ENCODE data around the gene POU6F2. TPM values are rescaled to one million over a fixed set of nuclear protein-coding genes. Genes with fewer than 3 reads are reported as not detected.

The POU6F2 gene
- total and polyA plus RNA-seq, 4 experiments from 2014 or later = not detected

DNA sequence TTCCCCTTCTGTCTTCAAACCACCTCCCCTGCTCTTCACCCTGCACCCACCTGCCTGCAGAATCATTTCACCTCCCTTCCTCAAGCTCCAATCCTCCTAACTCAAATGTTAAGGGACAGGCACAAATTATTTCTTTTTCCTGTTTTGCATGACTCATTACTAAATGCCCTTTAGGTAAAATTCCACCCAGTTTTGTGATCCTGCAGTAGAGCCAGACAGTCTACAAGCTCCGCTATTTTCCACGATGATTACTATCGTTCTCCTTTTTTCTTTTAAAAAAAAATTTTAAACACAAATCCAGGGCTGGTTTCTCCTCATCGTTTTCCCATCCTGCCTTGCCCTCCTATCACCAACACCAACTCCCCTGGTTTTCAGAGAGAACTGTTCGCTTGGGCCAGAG is 401.7 kb downstream of the POU6F2 start:
- Histone ChIP-seq H3K36me3 (ENCODE audit: insufficient read depth, low read length) (no peaks in the 10 kb centered on the region), H3K4me1 (ENCODE audit: insufficient read depth, low read length) (no peaks in the 10 kb centered on the region), H3K27ac (ENCODE audit: low read depth, low read length) (no peak overlapping the region), H3K27me3 (ENCODE audit: insufficient read depth, low read length) (no peaks in the 10 kb centered on the region), H3K4me3 (ENCODE audit: low read length in 2 of 2) (no peak overlapping the region), H3K9me3 (ENCODE audit: control insufficient read depth in 1 of 2, low read length in 2 of 2) (no peaks in the 10 kb centered on the region)
- ChIA-PET CTCF (ENCODE audit: partially characterized antibody) (no interaction called here), POLR2A (ENCODE audit: partially characterized antibody) (no interaction called here)
- Mint-ChIP-seq H3K27me3 (no peaks in the 10 kb centered on the region), H3K4me3 (no peak overlapping the region), H3K36me3 (no peaks in the 10 kb centered on the region), H3K4me1 (no peaks in the 10 kb centered on the region), H3K27ac (no peak overlapping the region), H3K9me3 (no peaks in the 10 kb centered on the region)
- DNase-seq = no peak
- intact Hi-C loops (cut with micrococcal nuclease) = no loop called here

DNA sequence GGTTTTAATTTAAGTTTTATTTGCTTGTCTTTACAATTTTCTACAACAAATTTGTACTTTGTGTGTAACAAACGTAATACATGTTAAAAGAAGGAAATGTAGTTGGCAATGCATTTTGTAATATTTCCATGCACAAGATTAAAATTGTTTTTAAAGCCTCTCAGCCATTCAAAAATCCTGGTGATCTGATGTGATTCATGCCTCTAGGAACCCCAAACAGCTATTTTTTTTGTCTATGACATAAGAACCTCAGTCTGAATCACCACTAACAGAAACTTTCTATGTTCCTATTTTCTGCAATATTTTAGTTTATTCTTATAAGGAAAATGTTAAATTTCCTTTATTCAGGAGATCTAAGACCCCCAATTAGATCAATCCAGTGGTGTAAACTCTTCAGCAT is 405.4 kb downstream of the POU6F2 start:
- intact Hi-C loops (cut with micrococcal nuclease) = no loop called here
- Mint-ChIP-seq H3K27me3 (peaks cover 4 to 5% of the 10 kb centered on the region in 2 donors), H3K4me3 (no peak overlapping the region), H3K9me3 (peaks cover 0 to 2% (median 0%) of the 10 kb centered on the region in 8 donors), H3K27ac (no peak overlapping the region), H3K36me3 (no peaks in the 10 kb centered on the region), H3K4me1 (no peaks in the 10 kb centered on the region)
- no peaks in the 10 kb centered on the region for H3K27me3 ChIP-seq (ENCODE audit: insufficient read depth, low read length)
- H3K36me3 ChIP-seq (ENCODE audit: insufficient read depth, low read length) = no peaks in the 10 kb centered on the region
- POLR2A ChIA-PET (ENCODE audit: partially characterized antibody) = no interaction called here
- no peak for DNase-seq
- H3K27ac ChIP-seq (ENCODE audit: low read depth, low read length) = no peak overlapping the region
- no peak overlapping the region for H3K4me3 ChIP-seq (ENCODE audit: low read length in 2 of 2)
- H3K4me1 ChIP-seq (ENCODE audit: insufficient read depth, low read length) = no peaks in the 10 kb centered on the region
- H3K9me3 ChIP-seq (ENCODE audit: control insufficient read depth in 1 of 2, low read length in 2 of 2) = no peaks in the 10 kb centered on the region
- CTCF ChIA-PET (ENCODE audit: partially characterized antibody) = no interaction called here

DNA sequence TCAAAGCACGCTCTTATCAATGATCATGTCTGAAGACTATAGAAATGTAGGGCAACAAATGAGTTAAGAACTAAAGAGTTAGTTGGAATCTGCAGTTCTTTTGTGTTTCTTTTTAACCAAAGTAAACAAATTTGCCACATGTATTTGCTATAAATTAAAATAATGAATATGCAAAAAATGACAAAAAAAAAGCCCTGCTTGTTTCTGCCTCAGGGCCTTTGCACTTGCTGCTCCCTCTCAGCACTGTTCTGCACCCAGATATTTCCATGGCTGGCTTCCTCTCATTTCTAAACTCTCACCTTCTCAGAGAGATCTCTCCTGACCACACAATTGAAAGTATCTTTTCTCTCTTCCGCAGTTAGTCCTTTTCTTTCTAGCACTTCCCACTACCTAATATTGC is 406.7 kb downstream of the POU6F2 start:
- no peaks in the 10 kb centered on the region for H3K27me3 ChIP-seq (ENCODE audit: insufficient read depth, low read length)
- Mint-ChIP-seq H3K27ac (no peak overlapping the region), H3K4me1 (no peaks in the 10 kb centered on the region), H3K4me3 (no peak overlapping the region), H3K9me3 (peaks cover 0 to 2% (median 0%) of the 10 kb centered on the region in 8 donors), H3K36me3 (no peaks in the 10 kb centered on the region), H3K27me3 (peaks cover 4 to 5% of the 10 kb centered on the region in 2 donors)
- H3K36me3 ChIP-seq (ENCODE audit: insufficient read depth, low read length) = no peaks in the 10 kb centered on the region
- no peak overlapping the region for H3K27ac ChIP-seq (ENCODE audit: low read depth, low read length)
- H3K4me1 ChIP-seq (ENCODE audit: insufficient read depth, low read length) = no peaks in the 10 kb centered on the region
- ChIA-PET POLR2A (ENCODE audit: partially characterized antibody) (no interaction called here), CTCF (ENCODE audit: partially characterized antibody) (no interaction called here)
- intact Hi-C loops (cut with micrococcal nuclease) = no loop called here
- H3K9me3 ChIP-seq (ENCODE audit: control insufficient read depth in 1 of 2, low read length in 2 of 2) = no peaks in the 10 kb centered on the region
- no peak overlapping the region for H3K4me3 ChIP-seq (ENCODE audit: low read length in 2 of 2)
- no peak for DNase-seq

DNA sequence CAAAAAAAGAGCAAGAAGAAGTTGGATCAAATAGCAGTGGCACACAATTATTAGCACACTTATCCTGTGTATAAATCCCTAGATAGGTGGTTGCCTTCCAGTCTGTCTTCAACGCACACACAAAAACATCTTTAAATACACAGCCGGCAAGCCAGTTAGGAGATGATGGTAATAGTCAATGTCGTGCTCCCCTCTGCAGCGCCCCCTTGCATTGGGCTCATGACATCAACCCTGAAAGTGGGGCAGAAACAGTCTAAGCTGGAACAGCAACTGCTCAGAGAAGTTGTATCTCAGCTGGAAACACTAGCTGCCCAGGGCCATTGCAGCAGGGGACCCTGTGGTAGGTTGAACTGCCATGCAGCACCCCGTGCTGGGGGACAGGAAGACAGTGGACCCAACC is 409.0 kb downstream of the POU6F2 start:
- Mint-ChIP-seq H3K27ac (no peak overlapping the region), H3K36me3 (no peaks in the 10 kb centered on the region), H3K9me3 (peaks cover 0 to 5% (median 0%) of the 10 kb centered on the region in 8 donors), H3K4me1 (no peaks in the 10 kb centered on the region), H3K4me3 (no peak overlapping the region), H3K27me3 (peaks cover 4 to 5% of the 10 kb centered on the region in 2 donors)
- ChIA-PET POLR2A (ENCODE audit: partially characterized antibody) (no interaction called here), CTCF (ENCODE audit: partially characterized antibody) (interaction anchor here (1.4 kb wide), 1 partner anchor 11 kb away, joined by 3 read pairs; no protein-coding TSS in a partner anchor)
- no peak overlapping the region for H3K27ac ChIP-seq (ENCODE audit: low read depth, low read length)
- DNase-seq = no peak
- H3K4me3 ChIP-seq (ENCODE audit: low read length in 2 of 2) = no peak overlapping the region
- intact Hi-C loops (cut with micrococcal nuclease) = no loop called here
- no peaks in the 10 kb centered on the region for H3K36me3 ChIP-seq (ENCODE audit: insufficient read depth, low read length)
- H3K4me1 ChIP-seq (ENCODE audit: insufficient read depth, low read length) = no peaks in the 10 kb centered on the region
- no peaks in the 10 kb centered on the region for H3K9me3 ChIP-seq (ENCODE audit: control insufficient read depth in 1 of 2, low read length in 2 of 2)
- no peaks in the 10 kb centered on the region for H3K27me3 ChIP-seq (ENCODE audit: insufficient read depth, low read length)

DNA sequence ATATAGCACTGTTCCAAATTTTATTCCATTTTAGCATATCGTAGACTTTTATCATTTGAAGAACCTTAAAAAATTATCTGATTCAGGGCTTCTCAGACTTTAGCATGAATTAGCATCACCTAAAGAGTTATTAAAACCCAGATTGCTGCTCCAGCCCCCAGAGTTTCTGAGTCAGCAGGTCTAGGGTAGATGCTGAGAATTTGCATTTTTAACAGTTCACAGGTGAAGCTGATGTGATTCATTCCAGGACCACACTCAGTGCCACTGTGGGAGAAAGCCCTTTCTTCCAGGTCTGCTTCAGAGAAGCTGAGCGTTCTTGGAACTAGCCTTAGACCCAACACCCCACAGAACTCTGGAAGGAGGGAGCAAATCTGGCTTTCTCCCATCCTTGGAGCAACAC is 414.4 kb downstream of the POU6F2 start:
- H3K4me1 ChIP-seq (ENCODE audit: insufficient read depth, low read length) = no peaks in the 10 kb centered on the region
- no peaks in the 10 kb centered on the region for H3K36me3 ChIP-seq (ENCODE audit: insufficient read depth, low read length)
- ChIA-PET POLR2A (ENCODE audit: partially characterized antibody) (no interaction called here), CTCF (ENCODE audit: partially characterized antibody) (no interaction called here)
- Mint-ChIP-seq H3K27ac (no peak overlapping the region), H3K9me3 (peaks cover 0 to 2% (median 0%) of the 10 kb centered on the region in 8 donors), H3K4me3 (no peak overlapping the region), H3K4me1 (no peaks in the 10 kb centered on the region), H3K27me3 (peaks cover 3 to 7% of the 10 kb centered on the region in 2 donors), H3K36me3 (no peaks in the 10 kb centered on the region)
- H3K4me3 ChIP-seq (ENCODE audit: low read length in 2 of 2) = no peak overlapping the region
- intact Hi-C loops (cut with micrococcal nuclease) = no loop called here
- H3K27ac ChIP-seq (ENCODE audit: low read depth, low read length) = no peak overlapping the region
- no peaks in the 10 kb centered on the region for H3K27me3 ChIP-seq (ENCODE audit: insufficient read depth, low read length)
- no peak for DNase-seq
- H3K9me3 ChIP-seq (ENCODE audit: control insufficient read depth in 1 of 2, low read length in 2 of 2) = no peaks in the 10 kb centered on the region

DNA sequence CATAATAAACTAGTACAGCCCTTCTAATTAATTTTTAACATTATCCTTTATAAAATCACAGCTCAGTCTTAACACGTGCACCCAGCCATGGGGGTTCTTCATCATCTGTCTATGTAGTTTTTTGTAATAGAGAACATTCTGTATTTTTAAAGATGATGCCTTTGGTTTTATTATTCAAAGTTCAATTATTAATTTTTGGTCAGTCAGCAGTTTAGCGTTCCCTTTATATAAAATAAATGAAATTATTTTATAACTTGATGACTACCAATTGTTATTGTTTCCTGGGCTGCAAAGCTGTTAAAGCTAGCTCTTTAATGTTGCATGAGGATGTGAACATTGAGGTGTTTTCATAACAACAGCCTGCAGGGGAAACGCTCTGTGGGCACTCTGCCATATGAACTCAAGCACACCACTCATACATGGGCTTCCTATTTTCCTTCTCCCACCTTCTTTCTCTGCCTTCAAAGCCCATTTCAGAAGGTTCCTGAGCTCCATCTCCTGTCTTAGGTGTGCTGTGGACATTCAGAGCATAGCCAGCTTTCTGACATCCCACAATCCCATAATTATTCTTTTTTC is 416.5 kb downstream of the POU6F2 start:
- Mint-ChIP-seq H3K9me3 (peaks cover 0 to 2% (median 0%) of the 10 kb centered on the region in 8 donors), H3K36me3 (no peaks in the 10 kb centered on the region), H3K27ac (no peak overlapping the region), H3K4me1 (no peaks in the 10 kb centered on the region), H3K4me3 (no peak overlapping the region), H3K27me3 (peaks cover 6 to 7% of the 10 kb centered on the region in 2 donors)
- H3K27ac ChIP-seq (ENCODE audit: low read depth, low read length) = no peak overlapping the region
- H3K27me3 ChIP-seq (ENCODE audit: insufficient read depth, low read length) = no peaks in the 10 kb centered on the region
- CTCF ChIA-PET (ENCODE audit: partially characterized antibody) = no interaction called here
- no peaks in the 10 kb centered on the region for H3K4me1 ChIP-seq (ENCODE audit: insufficient read depth, low read length)
- H3K36me3 ChIP-seq (ENCODE audit: insufficient read depth, low read length) = no peaks in the 10 kb centered on the region
- DNase-seq = no peak
- intact Hi-C loops (cut with micrococcal nuclease) = no loop called here
- no peak overlapping the region for H3K4me3 ChIP-seq (ENCODE audit: low read length in 2 of 2)
- H3K9me3 ChIP-seq (ENCODE audit: control insufficient read depth in 1 of 2, low read length in 2 of 2) = no peaks in the 10 kb centered on the region
- POLR2A ChIA-PET (ENCODE audit: partially characterized antibody) = no interaction called here

DNA sequence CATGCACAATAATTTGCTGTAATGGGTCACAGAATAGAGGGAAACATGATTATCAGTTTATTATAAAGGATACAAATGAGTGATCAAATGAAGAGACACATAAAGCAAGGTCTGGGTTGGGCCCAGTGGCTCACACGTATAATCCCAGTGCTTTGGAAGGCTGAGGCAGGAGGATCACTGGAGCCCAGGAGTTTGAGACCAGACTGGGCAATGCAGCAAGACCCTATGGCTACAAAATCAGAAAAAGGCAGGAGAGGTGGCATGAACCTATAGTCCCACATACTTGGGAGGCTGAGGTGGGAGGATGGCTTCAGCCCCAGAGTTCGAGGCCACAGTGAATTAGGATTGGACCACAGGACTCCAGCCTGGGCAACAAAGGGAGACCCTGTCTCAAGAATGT is 421.7 kb downstream of the POU6F2 start:
- Mint-ChIP-seq H3K36me3 (no peaks in the 10 kb centered on the region), H3K4me3 (no peak overlapping the region), H3K27me3 (peaks cover 6 to 7% of the 10 kb centered on the region in 2 donors), H3K27ac (no peak overlapping the region), H3K9me3 (no peaks in the 10 kb centered on the region), H3K4me1 (no peaks in the 10 kb centered on the region)
- no peak for DNase-seq
- intact Hi-C loops (cut with micrococcal nuclease) = no loop called here
- no peak overlapping the region for H3K4me3 ChIP-seq (ENCODE audit: low read length in 2 of 2)
- POLR2A ChIA-PET (ENCODE audit: partially characterized antibody) = no interaction called here
- CTCF ChIA-PET (ENCODE audit: partially characterized antibody) = interaction anchor here (1.1 kb wide), 1 partner anchor 584 kb away, joined by 3 read pairs; no protein-coding TSS in a partner anchor
- H3K27me3 ChIP-seq (ENCODE audit: insufficient read depth, low read length) = no peaks in the 10 kb centered on the region
- no peaks in the 10 kb centered on the region for H3K36me3 ChIP-seq (ENCODE audit: insufficient read depth, low read length)
- no peaks in the 10 kb centered on the region for H3K4me1 ChIP-seq (ENCODE audit: insufficient read depth, low read length)
- no peaks in the 10 kb centered on the region for H3K9me3 ChIP-seq (ENCODE audit: control insufficient read depth in 1 of 2, low read length in 2 of 2)
- H3K27ac ChIP-seq (ENCODE audit: low read depth, low read length) = no peak overlapping the region

DNA sequence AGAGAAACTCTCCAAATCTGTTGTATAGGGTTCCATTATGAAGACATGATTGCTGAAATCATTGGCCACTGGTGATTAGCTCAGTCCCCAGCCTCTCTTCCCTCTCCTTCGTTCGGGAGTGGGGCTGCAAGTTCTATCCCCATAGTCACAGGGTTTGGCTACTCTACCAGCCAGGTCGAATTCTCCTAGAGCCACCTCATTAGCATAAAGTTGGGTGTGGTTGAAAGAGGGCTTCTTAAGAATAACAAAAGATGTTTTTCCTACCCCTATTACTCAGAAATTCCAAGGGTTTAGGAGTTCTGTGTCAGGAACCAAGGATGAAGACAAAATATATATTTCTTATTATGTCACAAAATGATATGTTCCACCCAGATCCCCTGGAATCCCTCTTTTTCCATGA is 422.3 kb downstream of the POU6F2 start:
- no peak for DNase-seq
- H3K27ac Mint-ChIP-seq = no peak overlapping the region
- peaks cover 4 to 7% of the 10 kb centered on the region in 2 donors for H3K27me3 Mint-ChIP-seq
- no peaks in the 10 kb centered on the region for H3K9me3 Mint-ChIP-seq
- Histone ChIP-seq H3K27me3 (ENCODE audit: insufficient read depth, low read length) (no peaks in the 10 kb centered on the region), H3K36me3 (ENCODE audit: insufficient read depth, low read length) (no peaks in the 10 kb centered on the region), H3K4me3 (ENCODE audit: low read length in 2 of 2) (no peak overlapping the region), H3K4me1 (ENCODE audit: insufficient read depth, low read length) (no peaks in the 10 kb centered on the region), H3K9me3 (ENCODE audit: control insufficient read depth in 1 of 2, low read length in 2 of 2) (no peaks in the 10 kb centered on the region), H3K27ac (ENCODE audit: low read depth, low read length) (no peak overlapping the region)
- POLR2A ChIA-PET (ENCODE audit: partially characterized antibody) = no interaction called here
- no peaks in the 10 kb centered on the region for H3K4me1 Mint-ChIP-seq
- no peaks in the 10 kb centered on the region for H3K36me3 Mint-ChIP-seq
- CTCF ChIA-PET (ENCODE audit: partially characterized antibody) = no interaction called here
- intact Hi-C loops (cut with micrococcal nuclease) = no loop called here
- H3K4me3 Mint-ChIP-seq = no peak overlapping the region

All from CD4-positive, alpha-beta memory T cell (primary cell).